ENCODE results near the gene ABHD8. TPM values are rescaled to one million over a fixed set of nuclear protein-coding genes. Genes with fewer than 3 reads are reported as not detected.

The ABHD8 gene
- total RNA-seq, 1 donor from 2014 or later = 6.6 TPM

- no peak for TF ChIP-seq CTCF (IDR thresholded peaks at IDR 0.05)
- H3K36me3 Mint-ChIP-seq (ENCODE audit: low read depth) = no peaks in the 10 kb centered on the region
- DNase-seq (ENCODE audit: low spot score) = no peak
- H3K27ac Mint-ChIP-seq (ENCODE audit: unreplicated experiment) = no peak overlapping the region
- H3K4me3 Mint-ChIP-seq (ENCODE audit: unreplicated experiment) = no peak overlapping the region
- H3K4me1 Mint-ChIP-seq (ENCODE audit: low read depth) = peaks cover 10% of the 10 kb centered on the region
- peaks cover 2% of the 10 kb centered on the region for H3K27me3 Mint-ChIP-seq (ENCODE audit: low read depth)
- H3K9me3 Mint-ChIP-seq (ENCODE audit: low read depth) = no peaks in the 10 kb centered on the region
These were observed 47.1 kb downstream of the ABHD8 start for GRCh38 chr19:17256130-17256529.

GRCh38 chr19:17255150-17255621 lies 48.0 kb downstream of the ABHD8 start:
- DNase-seq (ENCODE audit: low spot score) = no peak
- H3K27ac Mint-ChIP-seq (ENCODE audit: unreplicated experiment) = no peak overlapping the region
- no peaks in the 10 kb centered on the region for H3K9me3 Mint-ChIP-seq (ENCODE audit: low read depth)
- TF ChIP-seq CTCF (IDR thresholded peaks at IDR 0.05) = no peak
- peaks cover 7% of the 10 kb centered on the region for H3K4me1 Mint-ChIP-seq (ENCODE audit: low read depth)
- no peaks in the 10 kb centered on the region for H3K27me3 Mint-ChIP-seq (ENCODE audit: low read depth)
- no peak overlapping the region for H3K4me3 Mint-ChIP-seq (ENCODE audit: unreplicated experiment)
- no peaks in the 10 kb centered on the region for H3K36me3 Mint-ChIP-seq (ENCODE audit: low read depth)

GRCh38 chr19:17254636-17255035 lies 48.6 kb downstream of the ABHD8 start:
- TF ChIP-seq CTCF (IDR thresholded peaks at IDR 0.05) = no peak
- Mint-ChIP-seq H3K4me1 (ENCODE audit: low read depth) (peaks cover 7% of the 10 kb centered on the region), H3K4me3 (ENCODE audit: unreplicated experiment) (no peak overlapping the region), H3K36me3 (ENCODE audit: low read depth) (no peaks in the 10 kb centered on the region), H3K27ac (ENCODE audit: unreplicated experiment) (no peak overlapping the region), H3K27me3 (ENCODE audit: low read depth) (no peaks in the 10 kb centered on the region), H3K9me3 (ENCODE audit: low read depth) (no peaks in the 10 kb centered on the region)
- no peak for DNase-seq (ENCODE audit: low spot score)

- TF ChIP-seq CTCF (IDR thresholded peaks at IDR 0.05) = no peak
- Mint-ChIP-seq H3K36me3 (ENCODE audit: low read depth) (no peaks in the 10 kb centered on the region), H3K27ac (ENCODE audit: unreplicated experiment) (no peak overlapping the region), H3K4me1 (ENCODE audit: low read depth) (peaks cover 28% of the 10 kb centered on the region), H3K9me3 (ENCODE audit: low read depth) (no peaks in the 10 kb centered on the region), H3K27me3 (ENCODE audit: low read depth) (no peaks in the 10 kb centered on the region), H3K4me3 (ENCODE audit: unreplicated experiment) (no peak overlapping the region)
- DNase-seq (ENCODE audit: low spot score) = no peak
These were observed 53.2 kb downstream of the ABHD8 start for GRCh38 chr19:17249887-17250548.

- Mint-ChIP-seq H3K27me3 (ENCODE audit: low read depth) (no peaks in the 10 kb centered on the region), H3K4me1 (ENCODE audit: low read depth) (peaks cover 32% of the 10 kb centered on the region), H3K27ac (ENCODE audit: unreplicated experiment) (no peak overlapping the region), H3K36me3 (ENCODE audit: low read depth) (no peaks in the 10 kb centered on the region), H3K9me3 (ENCODE audit: low read depth) (no peaks in the 10 kb centered on the region), H3K4me3 (ENCODE audit: unreplicated experiment) (no peak overlapping the region)
- TF ChIP-seq CTCF (IDR thresholded peaks at IDR 0.05) = no peak
- DNase-seq (ENCODE audit: low spot score) = no peak
These were observed 55.0 kb downstream of the ABHD8 start for GRCh38 chr19:17248011-17248776.
